ENCODE measurements around the gene C5AR2.
"Not testable (repeated sequence)": the region's sequence is repeated elsewhere in the genome, so short reads cannot be mapped to it uniquely, and the experiment has no call there.

The C5AR2 gene

DNA sequence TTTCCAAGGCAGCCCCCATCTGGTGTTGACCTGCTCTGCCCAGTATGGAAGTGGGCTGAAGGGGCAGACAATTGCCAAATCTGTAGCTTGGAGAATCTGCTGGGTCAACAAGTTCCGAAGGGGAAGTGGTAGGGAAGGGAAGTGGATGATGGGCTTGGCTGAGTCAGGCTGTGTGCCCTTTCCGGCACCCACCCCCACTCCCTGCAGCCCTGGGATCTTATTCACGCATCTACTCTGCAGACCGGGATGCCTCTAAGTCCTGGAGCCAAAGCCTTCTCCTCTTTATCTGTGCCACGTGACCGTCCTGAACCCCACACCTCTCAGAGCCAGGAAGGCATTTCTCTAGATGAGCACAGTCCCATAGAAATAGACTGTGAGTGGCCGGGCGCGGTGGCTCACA, 7.5 kb upstream of the C5AR2 start:
- DNase-seq: no peak

DNA sequence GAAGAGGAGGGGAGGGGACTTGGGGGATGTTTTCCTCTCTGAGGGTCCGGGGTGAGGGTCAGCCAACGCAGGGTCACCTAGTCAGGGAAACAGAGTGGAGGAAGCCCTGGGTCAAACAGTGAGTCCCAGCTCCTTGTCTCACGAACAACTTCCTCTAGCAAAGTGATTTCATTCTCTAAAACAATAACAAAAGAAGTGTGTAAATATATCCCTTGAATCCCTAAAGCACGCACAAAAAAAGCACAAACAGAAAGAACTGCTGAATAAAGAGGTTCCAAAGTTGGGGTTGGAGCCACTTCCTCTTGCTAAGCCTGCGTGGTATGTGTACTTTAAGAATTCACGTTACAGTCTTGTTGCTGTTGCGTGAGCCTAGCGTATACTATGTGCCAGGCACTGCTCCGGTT, 1.5 kb upstream of the C5AR2 start:
- DNase-seq: no peak

DNA sequence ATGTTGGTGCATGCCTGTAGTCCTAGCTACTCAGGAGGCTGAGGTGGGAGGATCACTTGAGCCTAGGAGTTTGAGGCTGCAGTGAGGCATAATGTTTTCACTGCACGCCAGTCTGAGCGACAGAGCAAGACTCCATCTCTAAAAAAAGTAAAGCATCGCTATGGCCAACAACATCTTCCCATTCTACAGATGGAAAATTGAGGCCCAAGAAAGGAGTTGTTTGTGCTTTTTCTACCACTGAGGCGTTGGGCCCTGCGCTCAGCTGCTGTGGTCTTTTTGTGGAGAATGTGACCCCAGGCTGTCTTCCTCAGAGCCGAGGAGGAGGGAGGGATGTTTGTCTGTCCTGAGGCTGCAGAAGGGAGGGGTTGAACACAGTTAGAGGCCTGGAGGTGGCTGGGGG, 485 bp upstream of the C5AR2 start:
- no peak for DNase-seq

DNA sequence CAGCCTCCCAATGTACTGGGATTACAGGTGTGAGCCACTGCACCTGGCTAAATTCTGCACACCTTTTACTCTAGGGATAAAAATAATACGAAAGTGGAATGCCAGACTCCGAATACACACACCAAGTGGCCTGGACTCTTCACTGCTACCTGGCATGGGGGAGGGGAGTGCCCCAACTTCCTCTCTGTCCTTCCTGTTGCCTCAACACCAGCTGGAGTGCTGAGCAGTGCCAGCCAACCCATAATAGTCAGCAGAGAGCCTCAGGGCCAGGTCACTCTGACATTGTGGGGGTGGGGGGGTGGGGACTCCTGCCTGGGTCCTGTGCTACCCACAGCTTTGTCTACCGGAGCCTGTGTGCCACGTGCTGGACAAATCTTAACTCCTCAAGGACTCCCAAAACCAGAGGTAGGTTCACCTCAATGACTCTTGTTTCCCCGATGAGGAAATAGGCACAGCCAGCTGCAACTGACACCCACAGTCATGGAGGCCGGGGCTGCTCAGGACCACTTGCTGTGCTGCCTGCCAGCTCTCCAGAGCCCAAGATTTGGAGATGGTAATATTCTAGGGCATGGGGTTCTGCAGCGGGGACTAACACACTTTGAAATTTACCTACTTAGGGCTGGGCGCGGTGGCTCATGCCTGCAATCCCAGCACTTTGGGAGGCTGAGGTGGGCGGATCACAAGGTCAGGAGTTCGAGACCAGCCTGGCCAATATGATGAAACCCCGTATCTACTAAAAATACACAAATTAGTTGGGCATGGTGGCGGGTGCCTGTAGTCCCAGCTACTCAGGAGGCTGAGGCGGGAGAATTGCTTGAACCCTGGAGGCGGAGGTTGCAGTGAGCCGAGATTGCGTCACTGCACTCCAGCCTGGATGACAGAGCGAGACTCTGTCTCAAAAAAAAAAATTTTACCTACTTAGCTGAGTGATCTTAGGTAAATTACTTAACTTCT, 5.1 kb downstream of the C5AR2 start:
- DNase-seq: not testable (repeated sequence)

DNA sequence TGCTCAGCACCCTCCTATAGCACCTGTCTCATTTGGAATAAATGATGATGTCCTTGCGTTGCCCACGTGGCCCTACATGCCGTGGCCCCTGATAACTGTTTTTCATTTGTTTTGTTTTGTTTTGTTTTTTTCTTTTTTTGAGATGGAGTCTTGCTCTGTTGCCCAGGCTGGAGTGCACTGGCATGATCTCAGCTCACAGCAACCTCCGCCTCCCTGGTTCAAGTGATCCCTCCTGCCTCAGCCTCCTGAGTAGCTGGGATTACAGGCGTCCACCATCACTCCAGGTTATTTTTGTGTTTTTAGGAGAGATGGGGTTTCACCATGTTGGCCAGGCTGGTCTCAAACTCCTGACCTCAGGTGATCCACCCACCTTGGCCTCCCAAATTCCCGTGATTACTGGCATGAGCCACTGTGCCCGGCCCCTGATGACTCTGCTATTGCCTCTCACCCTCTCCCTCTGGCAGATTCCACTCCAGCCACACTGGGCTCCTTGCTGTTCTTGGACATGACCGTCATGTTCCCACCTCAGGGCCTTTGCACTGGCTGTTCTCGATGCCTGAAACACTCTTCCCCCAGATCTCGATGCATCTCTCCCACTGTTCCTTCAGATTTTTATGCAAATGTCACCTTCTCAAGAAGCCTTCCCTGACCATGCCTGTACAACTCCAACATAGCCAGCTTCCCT, 7.4 kb downstream of the C5AR2 start:
- DNase-seq: no peak

DNA sequence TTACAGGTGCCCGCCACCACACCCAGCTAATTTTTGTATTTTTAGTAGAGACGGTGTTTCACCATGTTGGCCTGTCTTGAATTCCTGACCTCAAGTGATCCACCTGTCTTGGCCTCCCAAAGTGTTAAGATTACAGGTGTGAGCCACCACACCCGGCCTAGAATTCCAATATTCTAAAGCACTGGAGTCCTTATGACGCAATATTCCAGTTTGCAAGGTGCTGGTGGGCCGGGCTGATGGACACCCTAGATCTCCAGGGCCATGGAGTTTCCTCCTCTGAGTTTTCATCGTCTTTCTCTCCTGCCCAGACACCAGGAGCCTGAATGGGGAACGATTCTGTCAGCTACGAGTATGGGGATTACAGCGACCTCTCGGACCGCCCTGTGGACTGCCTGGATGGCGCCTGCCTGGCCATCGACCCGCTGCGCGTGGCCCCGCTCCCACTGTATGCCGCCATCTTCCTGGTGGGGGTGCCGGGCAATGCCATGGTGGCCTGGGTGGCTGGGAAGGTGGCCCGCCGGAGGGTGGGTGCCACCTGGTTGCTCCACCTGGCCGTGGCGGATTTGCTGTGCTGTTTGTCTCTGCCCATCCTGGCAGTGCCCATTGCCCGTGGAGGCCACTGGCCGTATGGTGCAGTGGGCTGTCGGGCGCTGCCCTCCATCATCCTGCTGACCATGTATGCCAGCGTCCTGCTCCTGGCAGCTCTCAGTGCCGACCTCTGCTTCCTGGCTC, 8.7 kb downstream of the C5AR2 start:
- no peak for DNase-seq

DNA sequence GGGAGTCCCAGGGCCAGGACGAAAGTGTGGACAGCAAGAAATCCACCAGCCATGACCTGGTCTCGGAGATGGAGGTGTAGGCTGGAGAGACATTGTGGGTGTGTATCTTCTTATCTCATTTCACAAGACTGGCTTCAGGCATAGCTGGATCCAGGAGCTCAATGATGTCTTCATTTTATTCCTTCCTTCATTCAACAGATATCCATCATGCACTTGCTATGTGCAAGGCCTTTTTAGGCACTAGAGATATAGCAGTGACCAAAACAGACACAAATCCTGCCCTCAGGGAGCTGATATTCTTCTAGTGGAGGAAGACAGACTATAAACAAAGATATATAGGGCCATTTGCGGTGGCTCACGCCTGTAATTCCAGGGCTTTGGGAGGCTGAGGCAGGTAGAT, 9.8 kb downstream of the C5AR2 start:
- no peak for DNase-seq

DNA sequence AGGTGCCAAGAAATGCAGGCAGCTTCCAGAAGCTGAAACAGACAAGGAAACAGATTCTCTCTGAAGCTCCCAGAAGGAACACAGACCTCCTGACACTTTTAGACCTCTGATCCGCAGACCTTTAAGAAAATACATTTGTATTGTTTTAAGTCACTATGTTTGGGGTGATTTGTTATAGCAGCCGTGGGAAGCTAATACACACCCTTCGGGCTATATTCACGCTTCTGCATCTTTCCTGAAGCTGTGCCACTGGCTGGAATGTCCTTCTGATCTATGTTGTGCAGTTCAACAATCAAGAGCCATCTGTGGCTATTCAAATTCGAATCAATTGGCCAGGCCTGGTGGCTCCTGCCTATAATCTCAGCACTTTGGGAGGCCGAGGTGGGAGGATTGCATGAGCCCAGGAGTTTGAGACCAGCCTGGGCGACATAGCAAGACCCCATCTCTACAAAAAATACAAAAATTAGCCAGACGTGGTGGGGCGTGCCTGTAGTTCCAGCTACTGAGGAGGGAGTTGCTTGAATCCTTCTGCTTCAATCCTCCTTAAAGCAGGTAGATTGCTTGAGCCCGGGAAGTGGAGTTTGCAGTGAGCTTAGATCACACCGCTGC, 11.3 kb downstream of the C5AR2 start:
- DNase-seq: no peak

DNA sequence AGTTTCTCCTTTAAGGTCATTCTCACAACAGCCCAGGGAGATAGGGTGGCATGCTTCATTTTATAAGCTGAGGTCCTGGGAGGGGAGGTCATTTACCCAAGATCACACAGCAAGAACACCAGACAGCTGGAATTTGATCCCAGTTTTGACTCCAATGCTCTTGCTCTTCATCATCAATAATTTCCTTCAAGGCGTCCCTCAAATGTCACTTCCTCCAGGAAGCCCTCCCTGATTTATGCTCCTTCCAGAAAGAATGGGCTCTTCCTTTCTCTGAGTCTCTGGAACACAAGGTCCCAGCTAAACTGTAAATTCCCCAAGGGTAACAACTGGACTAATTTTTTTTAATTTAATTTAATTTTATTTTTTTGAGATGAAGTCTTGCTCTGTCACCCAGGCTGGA, 12.4 kb downstream of the C5AR2 start:
- DNase-seq: no peak

DNA sequence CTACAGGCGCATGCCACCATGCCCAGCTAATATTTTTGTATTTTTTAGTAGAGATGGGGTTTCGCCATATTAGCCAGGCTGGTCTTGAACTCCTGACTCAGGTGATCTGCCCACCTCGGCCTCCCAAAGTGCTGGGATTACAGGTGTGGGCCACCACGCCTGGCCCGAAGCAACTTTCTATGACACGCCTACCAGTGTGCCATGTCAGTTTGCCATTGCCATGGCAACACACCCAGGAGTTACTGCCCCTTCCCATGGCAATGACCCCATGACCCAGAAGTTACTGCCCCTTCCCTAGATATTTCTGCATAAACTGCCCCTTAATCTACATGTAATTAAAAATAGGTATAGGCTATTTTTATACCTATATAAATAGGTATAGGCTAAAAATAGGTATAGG, 14.0 kb downstream of the C5AR2 start:
- not testable (repeated sequence) for DNase-seq

DNA sequence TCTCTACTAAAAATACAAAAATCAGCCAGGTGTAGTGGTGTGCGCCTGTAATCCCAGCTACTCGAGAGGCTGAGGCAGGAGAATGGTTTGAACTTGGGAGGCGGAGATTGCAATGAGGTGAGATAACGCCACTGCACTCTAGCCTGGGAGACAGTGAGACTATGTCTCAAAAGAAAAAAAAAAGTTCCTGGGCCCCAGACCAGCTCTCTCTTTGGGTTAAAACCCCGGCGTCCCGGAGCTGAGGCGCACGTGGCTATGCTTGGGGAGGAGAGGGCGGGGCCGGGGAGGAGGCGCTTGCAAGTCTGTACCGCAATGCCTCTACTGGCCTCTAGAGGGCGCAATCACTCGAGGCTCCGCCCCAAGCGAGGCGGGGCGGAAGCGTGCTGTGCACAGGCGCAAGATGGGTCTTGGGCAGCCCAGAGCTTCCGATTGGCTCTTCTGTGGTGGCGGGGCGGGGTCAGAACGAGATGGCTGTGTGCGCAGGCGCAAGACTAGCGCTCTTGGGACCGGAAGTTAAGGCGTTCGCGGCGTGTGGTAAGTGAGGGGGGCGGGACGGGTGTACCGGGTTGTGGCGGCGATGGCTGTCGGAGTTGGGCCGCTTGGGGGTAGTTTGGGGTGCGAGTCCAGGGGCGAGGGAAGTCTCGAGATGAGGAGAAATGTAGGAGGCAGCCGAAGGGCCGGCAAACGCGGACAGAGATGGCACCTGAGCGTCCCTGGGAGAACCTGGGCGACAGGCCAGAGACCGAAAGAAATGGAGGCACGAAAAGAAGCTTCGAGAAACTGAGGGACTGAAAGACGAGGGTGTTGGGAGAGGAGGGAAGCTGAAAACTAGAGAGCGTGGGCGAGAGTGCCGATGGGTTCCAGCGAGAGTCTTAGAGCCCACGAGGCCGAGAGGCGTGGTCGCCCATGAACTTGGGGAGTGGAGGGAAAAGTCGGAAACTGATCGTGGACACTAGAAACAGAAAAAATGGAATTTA, 17.1 kb downstream of the C5AR2 start, which contains the start of gene DHX34:
TSS of gene DHX34 (plus strand) at position 497 of the 977 bp plus-strand sequence. CDS start 3,716 bp downstream, outside the sequence.
- DNase-seq: peak; percentile 94

DNA sequence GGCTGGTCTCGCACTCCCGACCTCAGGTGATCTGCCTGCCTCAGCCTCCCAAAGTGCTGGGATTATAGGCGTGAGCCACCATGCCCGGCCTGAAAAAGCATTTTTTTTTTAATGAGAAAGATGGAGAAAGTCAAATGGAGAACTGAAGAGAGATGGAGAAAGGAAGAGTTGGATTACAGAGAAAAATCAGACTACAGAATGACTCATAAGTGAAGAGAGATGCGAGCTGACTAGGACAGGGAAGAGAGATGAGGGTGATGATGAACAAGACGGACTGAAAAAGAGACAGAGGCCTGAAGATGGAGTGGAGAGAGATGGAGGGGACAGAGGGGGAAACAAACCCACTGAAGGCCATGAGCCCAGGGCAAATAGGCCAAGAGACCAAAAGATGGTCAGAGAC, 18.7 kb downstream of the C5AR2 start:
- no peak for DNase-seq

DNA sequence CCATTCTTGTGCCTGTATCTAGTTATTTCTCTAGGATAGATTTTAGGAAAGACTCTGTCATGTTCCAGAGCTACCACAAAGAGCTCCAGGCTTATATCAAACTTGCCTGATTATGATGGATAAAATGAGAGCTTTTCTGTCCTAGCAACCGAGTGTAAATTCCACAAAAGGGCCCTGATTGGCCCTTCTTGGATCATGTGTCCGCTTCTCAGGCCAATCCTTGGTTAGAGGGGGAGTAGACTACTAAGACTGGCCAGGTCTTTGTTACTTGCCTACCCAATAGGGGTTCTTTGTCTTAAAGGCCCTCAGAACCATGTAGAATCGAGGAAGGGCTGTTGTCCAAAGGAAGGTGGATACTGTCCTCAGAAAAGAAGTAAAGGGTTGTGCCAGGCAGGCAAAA, 19.6 kb downstream of the C5AR2 start:
- peak; percentile 8 for DNase-seq

DNA sequence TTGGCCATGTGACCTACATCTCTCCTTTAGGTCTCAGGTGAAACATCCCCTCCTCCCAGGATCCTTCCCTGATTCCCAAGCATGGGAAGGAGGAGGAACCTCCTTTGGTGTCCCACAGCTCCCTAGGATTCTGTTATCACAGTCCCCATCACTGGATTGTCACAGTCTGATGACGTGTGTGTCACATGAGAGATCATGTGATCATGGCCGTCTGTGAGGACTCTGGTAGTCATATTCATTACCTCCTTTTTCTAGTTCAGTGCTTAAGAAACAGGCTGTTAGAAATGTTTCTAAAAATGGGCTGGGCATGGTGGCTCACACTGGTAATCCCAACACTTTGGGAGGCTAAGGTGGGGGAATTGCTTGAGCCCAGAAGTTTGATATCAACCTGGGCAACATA, 20.1 kb downstream of the C5AR2 start:
- DNase-seq: no peak

DNA sequence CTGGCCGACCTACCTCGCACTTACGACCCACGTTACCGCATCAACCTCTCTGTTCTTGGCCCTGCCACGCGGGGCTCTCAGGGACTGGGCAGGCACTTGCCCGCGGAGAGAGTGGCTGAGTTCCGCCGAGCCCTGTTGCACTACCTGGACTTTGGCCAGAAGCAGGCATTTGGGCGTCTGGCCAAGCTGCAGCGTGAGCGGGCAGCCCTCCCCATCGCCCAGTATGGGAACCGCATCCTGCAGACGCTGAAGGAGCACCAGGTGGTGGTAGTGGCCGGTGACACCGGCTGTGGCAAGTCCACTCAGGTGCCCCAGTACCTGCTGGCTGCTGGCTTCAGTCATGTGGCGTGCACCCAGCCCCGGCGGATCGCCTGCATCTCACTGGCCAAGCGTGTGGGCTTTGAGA, 21.3 kb downstream of the C5AR2 start:
- no peak for DNase-seq

DNA sequence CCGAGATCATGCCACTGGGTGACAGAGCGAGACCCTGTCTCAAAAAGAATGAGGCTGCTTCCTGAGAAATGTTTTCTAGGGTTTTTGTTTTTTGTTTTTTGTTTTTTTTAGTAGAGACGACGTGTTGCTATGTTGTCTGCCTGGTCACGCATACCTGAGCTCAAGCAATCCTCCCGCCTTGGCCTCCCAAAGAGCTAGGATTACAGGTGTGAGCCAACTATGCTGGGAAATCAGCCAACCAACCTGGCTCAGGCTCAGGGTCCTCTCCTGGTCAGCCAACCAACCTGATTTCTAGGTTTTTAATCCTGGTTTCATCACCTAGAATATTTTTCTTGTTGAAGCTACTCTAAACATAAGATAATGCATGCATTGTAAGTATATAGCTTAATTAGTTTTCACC, 24.9 kb downstream of the C5AR2 start:
- no peak for DNase-seq

DNA sequence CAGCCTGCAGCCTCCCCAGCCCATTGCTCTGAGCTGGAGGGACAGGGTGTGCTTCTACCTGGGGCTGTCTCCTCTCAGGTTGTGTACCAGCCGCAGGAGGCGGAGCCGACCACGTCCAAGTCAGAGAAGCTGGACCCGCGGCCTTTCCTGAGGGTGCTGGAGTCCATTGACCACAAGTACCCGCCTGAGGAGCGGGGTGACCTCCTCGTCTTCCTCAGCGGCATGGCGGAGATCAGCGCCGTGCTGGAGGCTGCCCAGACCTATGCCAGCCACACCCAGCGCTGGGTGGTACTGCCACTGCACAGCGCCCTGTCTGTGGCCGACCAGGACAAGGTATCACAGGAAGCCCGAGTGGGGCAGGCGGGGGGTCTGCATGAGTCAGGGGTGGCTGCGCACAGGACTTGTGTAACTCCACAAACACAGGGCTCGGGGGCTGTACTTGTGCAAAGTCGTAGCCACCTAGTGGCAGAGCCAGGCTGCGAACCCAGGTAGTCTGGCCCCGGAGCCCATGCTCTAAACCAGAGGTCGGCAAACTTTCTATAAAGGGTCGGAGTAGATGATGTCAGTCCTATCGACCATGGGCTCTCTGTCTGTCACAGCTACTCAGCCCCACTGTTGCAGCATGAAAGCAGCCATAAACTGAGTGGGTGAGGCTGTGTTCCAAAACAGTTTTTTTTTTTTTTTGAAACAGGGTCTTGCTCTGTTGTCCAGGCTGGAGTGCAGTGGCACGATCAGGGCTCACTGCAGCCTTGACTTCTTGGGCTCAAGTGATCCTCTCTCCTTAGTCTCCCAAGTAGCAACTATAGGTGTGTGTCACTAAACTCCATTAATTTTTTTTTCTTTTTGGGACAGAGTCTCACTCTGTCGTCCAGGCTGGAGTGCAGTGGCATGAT, 26.1 kb downstream of the C5AR2 start:
- no peak for DNase-seq

DNA sequence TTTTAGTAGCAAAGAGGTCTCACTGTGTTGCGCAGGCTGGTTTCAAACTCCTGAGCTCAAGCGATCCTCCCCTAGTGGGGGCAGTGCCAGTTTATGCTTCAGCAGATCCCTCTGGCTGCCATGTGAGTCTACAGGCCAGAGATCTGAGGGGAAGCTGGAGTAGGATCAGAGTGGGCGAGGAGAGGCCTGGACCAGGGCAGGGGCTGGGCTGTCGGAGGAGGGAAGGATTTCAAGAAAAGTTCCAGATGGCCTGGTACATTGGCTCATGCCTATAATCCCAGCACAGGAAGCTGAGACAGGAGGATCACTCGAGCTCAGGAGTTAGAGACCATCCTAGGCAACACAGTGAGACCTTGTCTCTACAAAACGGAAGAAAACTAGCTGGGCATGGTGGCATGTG, 27.0 kb downstream of the C5AR2 start:
- no peak for DNase-seq

DNA sequence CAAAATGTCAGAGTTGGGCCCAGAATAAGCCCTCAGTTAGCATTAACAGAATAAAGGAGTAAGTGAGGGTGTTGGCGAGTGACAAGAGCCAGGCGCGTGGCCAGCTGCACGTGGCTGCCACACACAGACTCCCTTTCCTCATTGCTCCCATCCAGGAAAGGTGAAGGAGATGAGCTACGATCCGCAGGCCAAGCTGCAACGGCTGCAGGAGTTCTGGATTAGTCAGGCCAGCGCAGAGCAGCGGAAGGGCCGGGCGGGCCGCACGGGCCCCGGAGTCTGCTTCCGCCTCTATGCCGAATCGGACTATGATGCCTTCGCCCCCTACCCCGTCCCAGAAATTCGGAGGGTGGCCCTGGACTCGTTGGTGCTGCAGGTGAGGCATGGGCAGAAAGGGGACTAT, 30.3 kb downstream of the C5AR2 start:
- no peak for DNase-seq

DNA sequence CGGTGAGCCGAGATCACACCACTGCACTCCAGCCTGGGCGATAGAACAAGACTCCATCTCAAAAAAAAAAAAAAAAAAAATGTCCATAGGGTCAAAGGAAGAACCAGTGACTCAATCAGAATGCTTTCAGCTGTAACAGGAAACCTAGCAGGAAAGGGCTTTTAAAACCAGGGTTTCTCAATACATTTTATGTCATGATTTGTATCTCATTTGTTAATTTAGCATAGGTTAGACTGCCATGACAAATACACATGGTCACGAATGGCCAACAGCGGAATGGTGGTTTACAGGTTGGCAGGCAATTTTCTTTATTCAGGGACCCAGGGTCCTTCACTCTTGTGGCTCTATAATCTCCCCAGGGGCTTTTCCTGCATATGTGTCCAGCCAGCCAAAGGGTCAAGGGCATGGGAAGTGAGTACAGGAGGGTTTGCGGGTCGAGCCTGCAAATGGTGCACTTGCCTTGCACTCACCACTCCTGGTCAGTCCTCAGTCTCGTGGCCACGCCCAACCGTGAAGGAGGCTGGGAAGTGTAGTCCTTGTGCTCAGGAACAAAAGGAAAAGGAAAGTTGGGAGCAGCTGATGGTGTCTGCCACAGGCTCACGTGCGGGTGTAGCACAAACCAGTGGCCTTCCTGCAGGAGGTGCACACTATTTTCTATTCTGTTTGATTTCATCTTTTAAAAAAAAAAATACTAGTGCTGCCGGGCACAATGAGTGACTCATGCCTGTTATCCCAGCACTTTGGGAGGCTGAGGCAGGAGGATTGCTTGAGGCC, 32.0 kb downstream of the C5AR2 start:
- DNase-seq: no peak
